MG63 (cell line): ENCODE data around the gene FBXO30. TPM values are rescaled to one million over a fixed set of nuclear protein-coding genes. Genes with fewer than 3 reads are reported as not detected.

Experiments used
- DNase-seq: peaks from one replicate; pipeline ENCODE4 v3.0.0-alpha.2; 2020
- H3K27me3 ChIP-seq: fragments of 250-450 bp; sonication (Bioruptor Pico); 2 replicates; pipeline ENCODE4 v1.5.1; 2020; ENCODE audit warnings: mild to moderate bottlenecking, moderate library complexity
- H3K36me3 ChIP-seq: fragments of 250-450 bp; sonication (Bioruptor Pico); 2 replicates; pipeline ENCODE4 v1.5.1; 2020; ENCODE audit warnings: mild to moderate bottlenecking, moderate library complexity
- H3K4me3 ChIP-seq: fragments of 250-450 bp; sonication (Bioruptor Pico); 2 replicates; pipeline ENCODE4 v1.5.1; 2020; ENCODE audit warnings: mild to moderate bottlenecking, moderate library complexity
- H3K9me3 ChIP-seq: fragments of 250-450 bp; sonication (Bioruptor Pico); 2 replicates; pipeline ENCODE4 v1.5.1; 2020; ENCODE audit warnings: mild to moderate bottlenecking, moderate library complexity
- total RNA-seq: library from RNA; depleted of rRNA; stranded (reverse); fragments of >200 nt; shearing (Covaris generic); gene quantifications from 2 replicates; pipeline ENCODE4 v1.2.3, GENCODE V29; 2014; ENCODE audit warnings: low replicate concordance

FBXO30 gene
- total RNA-seq, 1 experiment from 2014 or later = 4.1 TPM

DNA sequence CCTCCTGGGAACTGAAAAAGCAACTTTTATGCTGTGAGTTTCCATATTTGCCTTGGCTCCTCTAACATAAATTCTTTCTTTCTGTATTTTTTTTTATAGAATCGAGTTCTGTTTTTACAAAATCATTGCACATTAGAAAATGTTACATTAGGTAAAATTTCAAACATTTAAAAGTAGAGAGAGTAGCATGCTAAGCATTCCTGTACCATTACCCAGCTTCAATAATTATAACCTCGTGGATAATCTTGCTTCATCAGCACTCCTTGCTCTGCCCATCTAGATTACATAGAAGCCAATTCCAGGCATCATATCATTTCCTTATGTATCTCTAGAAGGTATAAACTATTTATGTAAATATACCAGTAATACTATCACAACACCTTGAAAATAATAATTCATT, 15.4 kb upstream of the FBXO30 start:
- Histone ChIP-seq H3K9me3 (no peaks in the 10 kb centered on the region), H3K27me3 (no peaks in the 10 kb centered on the region), H3K36me3 (no peaks in the 10 kb centered on the region), H3K4me3 (no peak overlapping the region)
- DNase-seq = no peak

DNA sequence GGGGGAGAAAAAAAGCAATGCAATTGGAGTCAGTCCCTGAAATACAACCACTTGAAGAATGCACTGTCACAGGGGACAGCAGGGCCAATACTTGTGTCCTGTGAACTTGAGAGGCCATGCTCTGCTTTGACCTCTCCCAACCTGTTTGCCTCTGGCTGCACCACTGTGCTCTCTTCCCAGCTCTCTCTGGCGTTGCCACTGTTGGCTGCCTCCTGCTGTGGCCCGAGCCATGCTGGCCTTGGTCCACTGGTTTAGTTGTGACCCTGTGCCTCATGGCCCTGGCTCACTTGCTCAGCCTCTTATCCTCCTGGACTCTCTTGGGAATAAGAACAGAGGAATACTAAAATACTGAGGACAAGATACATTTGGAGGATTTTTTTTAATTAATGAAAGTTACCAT, 14.5 kb upstream of the FBXO30 start:
- H3K27me3 ChIP-seq = no peaks in the 10 kb centered on the region
- no peaks in the 10 kb centered on the region for H3K36me3 ChIP-seq
- no peak for DNase-seq
- no peak overlapping the region for H3K4me3 ChIP-seq
- no peaks in the 10 kb centered on the region for H3K9me3 ChIP-seq

DNA sequence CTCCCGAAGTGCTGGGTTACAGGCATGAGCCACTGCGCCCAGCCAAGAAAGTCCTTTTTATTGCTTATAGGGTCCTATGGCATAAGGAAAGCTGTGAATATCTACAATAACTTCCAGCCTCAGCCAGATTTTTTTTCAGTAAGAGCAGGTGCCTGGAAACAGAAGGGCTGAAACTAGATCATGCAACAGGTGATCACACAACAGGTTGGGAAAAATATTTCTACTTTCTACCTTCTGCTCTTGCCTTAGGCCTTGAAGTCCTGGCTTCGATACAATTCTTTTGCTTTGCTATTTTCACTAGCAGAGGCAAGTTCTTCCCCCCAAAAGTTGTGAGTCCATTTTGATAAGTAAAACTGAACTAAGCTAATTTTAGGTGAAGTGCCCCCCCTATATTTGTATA, 9.7 kb upstream of the FBXO30 start:
- H3K36me3 ChIP-seq = no peaks in the 10 kb centered on the region
- no peak overlapping the region for H3K4me3 ChIP-seq
- no peaks in the 10 kb centered on the region for H3K9me3 ChIP-seq
- DNase-seq = no peak
- no peaks in the 10 kb centered on the region for H3K27me3 ChIP-seq

DNA sequence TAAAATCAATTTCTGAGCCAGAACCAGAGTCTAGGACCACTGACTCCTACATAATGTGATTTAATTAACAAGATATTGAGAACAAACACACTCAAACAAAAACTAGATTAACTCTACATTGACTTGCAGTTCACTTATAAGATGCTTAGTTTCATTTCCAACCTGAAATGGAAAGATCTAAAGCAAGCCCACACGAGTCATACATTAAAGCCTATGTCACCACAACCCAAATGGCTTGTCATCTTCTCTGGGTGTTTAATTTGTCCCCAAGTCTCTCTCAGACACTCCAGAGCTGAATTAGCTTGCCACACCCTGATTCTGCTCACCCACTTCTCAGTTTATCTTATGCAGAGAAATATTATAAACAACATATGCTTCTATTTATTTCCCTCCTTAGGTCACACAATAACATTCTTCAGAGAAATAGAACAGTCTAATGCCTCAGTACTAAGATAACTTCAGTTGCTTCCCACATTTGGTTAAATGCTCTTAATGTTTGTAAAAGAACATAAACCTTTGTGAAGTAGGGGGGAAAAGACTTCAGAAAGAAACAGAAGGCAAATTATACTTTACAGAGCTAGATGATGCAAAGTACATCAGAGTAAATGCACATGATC, 8.8 kb upstream of the FBXO30 start:
- H3K36me3 ChIP-seq = no peaks in the 10 kb centered on the region
- no peak for DNase-seq
- H3K9me3 ChIP-seq = no peaks in the 10 kb centered on the region
- no peaks in the 10 kb centered on the region for H3K27me3 ChIP-seq
- H3K4me3 ChIP-seq = no peak overlapping the region

DNA sequence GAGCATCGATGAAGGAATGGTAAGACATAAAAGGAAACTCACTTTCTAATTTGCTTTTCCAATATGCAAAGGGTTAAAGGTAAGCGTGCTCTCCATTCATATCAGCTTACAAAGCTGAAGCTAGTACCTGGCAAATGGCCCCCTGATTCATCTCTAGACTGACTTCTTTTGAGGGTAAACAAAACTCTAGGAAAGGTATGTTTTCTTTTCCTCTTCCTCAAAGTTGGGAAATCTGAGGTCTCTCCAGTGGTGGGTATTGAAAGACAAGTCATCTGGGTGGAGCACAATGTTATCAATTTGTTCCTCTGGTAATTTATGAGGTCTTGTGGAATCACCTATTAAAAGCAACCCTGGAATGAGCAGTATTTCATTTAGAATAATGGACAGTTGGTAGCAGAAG, 7.9 kb upstream of the FBXO30 start:
- Histone ChIP-seq H3K36me3 (no peaks in the 10 kb centered on the region), H3K4me3 (no peak overlapping the region), H3K27me3 (no peaks in the 10 kb centered on the region), H3K9me3 (no peaks in the 10 kb centered on the region)
- no peak for DNase-seq

DNA sequence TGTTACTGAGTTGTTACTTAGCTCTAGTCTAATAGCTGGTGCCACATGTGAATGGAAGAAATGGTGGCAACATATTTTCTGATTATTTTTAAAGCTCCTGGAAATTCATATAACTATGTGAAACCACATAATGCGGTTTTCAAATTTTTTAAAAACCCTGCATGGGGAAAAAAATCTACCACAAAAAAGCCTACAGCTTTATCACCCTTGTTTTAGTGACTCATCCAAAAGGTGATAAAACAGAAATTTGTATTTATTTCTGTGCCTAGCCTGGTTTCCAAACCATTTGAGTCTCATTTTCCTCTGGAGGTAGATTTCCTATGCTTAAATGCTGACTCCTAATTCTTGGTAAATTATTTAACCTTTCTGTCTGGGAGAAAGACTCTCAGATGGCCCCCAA, 5.4 kb upstream of the FBXO30 start:
- H3K36me3 ChIP-seq = no peaks in the 10 kb centered on the region
- no peaks in the 10 kb centered on the region for H3K9me3 ChIP-seq
- H3K4me3 ChIP-seq = no peak overlapping the region
- H3K27me3 ChIP-seq = no peaks in the 10 kb centered on the region
- DNase-seq = no peak

DNA sequence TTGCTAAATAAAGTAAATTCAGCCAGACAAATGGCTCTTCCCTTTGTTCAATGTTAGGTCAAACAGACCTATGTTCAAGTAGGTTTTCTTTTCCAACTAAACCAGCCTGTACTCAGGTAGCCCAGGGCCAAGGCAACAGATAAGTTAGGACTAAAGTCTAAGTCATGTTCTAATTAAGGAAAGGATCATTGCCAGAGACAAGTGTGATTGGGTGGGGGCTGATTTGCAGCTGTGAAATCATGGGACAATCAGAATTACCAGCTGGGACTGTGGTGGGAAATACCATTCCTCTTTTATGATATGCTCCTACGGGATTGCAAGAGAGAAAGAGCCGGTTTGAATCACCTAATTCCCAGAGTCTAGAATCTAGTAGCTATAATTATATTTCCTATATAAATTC, 4.2 kb upstream of the FBXO30 start:
- Histone ChIP-seq H3K27me3 (no peaks in the 10 kb centered on the region), H3K9me3 (no peaks in the 10 kb centered on the region), H3K36me3 (no peaks in the 10 kb centered on the region), H3K4me3 (no peak overlapping the region)
- DNase-seq = no peak

DNA sequence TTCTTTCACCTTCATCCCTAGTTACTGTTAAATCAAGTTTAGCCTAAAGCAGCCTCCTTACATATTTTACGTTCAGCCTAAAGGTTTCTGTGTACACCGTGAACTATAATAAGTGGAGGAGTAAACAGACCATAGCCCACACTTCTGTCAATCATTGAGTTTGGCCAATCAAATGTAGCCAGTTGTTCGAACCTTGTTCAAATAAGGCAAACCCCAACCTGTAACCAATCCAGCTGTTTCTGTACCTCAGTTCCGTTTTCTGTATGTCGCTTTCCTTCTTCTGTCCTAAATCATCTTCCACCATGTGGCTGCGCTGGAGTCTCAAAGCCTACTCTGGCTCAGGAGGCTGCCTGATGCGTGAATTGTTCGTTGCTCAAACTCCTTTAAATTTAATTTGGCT, 1.8 kb upstream of the FBXO30 start:
- H3K4me3 ChIP-seq = no peak overlapping the region
- DNase-seq = no peak
- no peaks in the 10 kb centered on the region for H3K9me3 ChIP-seq
- no peaks in the 10 kb centered on the region for H3K27me3 ChIP-seq
- H3K36me3 ChIP-seq = no peaks in the 10 kb centered on the region

DNA sequence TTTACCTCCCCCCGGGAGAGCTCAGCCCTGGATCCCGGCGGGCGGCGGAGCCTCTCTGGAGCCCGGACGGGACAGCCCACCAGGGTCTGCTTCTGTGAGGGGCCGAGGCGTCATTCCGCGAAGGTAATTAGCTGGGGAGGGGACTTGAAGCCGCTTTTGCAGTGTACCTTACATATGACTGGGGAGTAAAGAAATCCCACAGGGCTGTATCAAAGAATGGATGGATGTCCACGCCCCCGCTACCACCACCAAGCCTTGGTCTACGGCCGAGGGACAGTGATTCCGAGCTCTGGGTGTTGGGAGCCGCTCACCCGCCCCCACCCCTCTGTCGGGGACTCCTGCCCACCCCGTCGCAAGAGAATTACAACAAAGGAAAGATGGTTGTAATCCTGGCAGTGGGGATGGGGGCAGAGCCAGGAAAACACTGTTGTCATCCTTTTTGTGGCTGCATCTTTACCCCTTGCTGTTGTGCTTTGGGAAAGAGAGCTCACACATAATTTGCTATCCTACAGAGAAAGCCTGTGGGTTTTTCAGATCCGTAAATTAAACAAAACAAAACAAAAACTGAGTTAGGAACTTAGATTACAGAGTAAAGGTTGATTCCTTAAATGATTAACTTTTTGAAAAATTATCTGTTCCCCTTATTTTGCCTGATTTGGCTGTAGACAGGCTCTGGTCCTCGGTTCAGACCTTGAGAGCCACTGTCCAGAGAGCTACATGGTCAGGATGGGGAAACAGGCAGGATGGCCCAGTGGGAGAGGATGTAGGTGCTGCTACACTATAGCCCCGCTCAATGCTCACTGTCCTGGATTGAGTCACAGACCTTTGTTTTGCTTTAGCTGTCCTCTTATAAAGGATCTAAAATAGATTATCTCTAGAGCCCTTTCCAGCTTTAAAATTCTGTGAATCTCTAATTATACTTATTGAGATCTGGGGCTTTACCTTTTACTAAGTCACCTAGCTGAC, 997 bp upstream of the FBXO30 start:
- H3K4me3 ChIP-seq = peak overlapping the region; percentile 69
- no peaks in the 10 kb centered on the region for H3K9me3 ChIP-seq
- no peaks in the 10 kb centered on the region for H3K27me3 ChIP-seq
- DNase-seq = peak; percentile 47
- peaks cover 5% of the 10 kb centered on the region for H3K36me3 ChIP-seq

DNA sequence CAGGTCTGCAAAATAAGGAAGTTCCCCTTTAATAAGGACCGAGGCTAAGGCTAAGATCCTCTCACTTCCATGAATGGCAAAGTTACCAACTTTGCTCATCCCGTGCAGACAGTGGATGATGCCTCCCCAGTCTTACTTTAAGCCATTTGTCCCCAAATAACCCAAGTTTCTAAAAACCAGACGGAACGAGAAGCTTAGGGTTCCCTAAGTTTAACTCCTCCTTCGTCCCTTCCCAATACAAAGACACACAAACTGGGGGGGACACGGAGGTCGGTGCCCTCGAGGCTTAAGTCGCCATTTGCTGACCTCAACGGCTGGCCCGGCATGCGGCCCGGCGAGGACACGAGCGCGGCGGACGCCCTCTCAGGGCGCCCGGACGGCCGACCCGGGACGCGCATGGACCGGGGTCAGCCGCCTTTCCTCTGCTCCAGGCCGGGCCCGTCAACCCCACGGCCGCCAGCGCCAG, 527 bp downstream of the FBXO30 start:
- DNase-seq = peak; percentile 41
- no peaks in the 10 kb centered on the region for H3K9me3 ChIP-seq
- H3K4me3 ChIP-seq = peak overlapping the region; percentile 69
- no peaks in the 10 kb centered on the region for H3K27me3 ChIP-seq
- H3K36me3 ChIP-seq = peaks cover 7% of the 10 kb centered on the region

DNA sequence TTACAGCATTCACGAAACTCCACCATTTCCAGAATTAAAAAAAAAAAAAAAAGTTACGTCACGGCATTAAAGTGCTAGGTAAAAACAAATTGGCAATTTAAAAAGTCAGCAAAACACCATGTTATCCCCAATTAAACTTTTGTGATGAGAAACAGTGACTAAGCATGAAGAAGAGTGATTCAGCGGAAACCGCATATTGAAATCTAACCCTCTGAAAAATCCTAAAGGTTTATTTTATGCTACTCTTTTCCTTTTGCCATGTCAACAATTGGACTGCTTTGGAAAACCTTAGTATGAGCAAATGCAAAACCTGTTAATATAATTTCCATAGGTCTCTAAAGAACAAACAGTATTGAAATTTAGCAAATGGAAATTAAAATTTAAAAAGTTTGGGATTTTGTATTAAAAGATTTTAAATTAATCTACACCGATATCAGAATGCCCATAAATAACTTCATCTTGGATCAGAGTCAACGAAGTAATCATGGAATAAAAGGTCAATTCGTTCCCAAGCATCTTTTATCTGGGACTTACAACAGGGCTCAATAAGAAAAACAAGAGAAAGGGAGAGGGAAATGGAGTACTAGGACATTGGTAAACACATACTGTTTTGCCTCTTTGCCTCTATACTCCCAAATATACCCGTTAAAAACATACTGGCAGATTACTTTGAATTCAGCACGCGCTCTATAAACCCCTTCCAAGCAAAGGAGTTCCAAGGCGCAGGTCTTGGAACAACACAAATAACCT, 1.1 kb downstream of the FBXO30 start:
- H3K27me3 ChIP-seq = no peaks in the 10 kb centered on the region
- peak overlapping the region; percentile 69 for H3K4me3 ChIP-seq
- DNase-seq = no peak
- H3K36me3 ChIP-seq = peaks cover 7% of the 10 kb centered on the region
- no peaks in the 10 kb centered on the region for H3K9me3 ChIP-seq

DNA sequence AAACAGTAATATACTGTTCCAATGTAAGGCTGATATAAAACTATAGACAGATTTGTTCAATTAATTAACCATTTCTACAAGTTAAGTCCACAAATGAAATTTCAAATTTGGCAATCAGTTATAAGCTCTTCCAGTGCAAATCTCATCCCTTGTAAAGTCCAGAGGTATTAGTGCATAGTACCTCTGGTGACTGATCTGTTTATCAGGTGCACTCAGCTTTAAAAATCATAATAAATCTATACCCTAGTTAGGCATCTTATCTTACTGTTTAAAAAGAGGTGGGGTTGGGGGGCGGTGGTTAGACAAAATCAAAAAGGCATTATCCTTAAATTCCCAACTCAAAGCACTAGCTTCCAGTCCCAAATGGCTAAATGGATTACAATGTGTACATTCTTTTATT, 2.9 kb downstream of the FBXO30 start:
- Histone ChIP-seq H3K27me3 (no peaks in the 10 kb centered on the region), H3K36me3 (peaks cover 13% of the 10 kb centered on the region), H3K9me3 (no peaks in the 10 kb centered on the region), H3K4me3 (no peak overlapping the region)
- DNase-seq = no peak

DNA sequence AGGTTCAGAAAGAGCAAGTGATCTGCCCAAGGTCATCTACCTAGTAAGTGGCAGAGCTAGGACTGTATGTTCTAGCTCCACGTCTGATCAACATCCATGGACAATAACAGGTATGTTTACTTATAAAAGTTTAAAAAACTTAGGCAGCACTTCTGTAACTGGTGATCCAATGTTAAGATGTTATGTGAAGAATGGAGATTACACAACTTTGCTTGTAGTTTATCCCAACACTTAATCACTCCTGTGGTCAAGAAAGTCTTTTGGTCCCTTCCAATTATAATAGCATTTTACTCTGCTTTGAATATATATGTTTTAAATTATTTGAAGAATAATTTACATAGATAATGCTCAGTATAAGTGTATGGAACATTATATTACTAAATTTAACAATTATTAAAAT, 4.8 kb downstream of the FBXO30 start:
- no peak for DNase-seq
- H3K36me3 ChIP-seq = peaks cover 29% of the 10 kb centered on the region
- no peaks in the 10 kb centered on the region for H3K27me3 ChIP-seq
- no peak overlapping the region for H3K4me3 ChIP-seq
- no peaks in the 10 kb centered on the region for H3K9me3 ChIP-seq

DNA sequence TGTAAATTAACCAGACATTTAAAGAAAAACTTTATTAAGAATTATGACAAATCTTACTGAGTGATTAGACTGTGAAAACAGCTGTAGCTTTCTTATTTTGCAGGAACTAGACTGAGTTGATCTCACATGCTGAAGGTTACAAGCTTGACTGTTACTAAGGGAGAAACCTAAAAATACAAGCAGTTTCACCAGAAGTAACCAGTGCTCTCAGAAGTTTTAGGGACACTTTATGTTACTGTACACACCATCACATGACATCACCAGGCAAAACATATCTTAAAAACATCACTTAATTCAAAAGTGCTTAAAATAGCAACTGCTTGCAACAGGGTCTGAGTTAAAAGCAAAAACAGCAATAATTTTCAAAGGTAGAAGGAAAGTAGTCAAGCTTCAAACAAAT, 5.4 kb downstream of the FBXO30 start:
- H3K27me3 ChIP-seq = no peaks in the 10 kb centered on the region
- peaks cover 35% of the 10 kb centered on the region for H3K36me3 ChIP-seq
- no peak for DNase-seq
- H3K4me3 ChIP-seq = no peak overlapping the region
- no peaks in the 10 kb centered on the region for H3K9me3 ChIP-seq

DNA sequence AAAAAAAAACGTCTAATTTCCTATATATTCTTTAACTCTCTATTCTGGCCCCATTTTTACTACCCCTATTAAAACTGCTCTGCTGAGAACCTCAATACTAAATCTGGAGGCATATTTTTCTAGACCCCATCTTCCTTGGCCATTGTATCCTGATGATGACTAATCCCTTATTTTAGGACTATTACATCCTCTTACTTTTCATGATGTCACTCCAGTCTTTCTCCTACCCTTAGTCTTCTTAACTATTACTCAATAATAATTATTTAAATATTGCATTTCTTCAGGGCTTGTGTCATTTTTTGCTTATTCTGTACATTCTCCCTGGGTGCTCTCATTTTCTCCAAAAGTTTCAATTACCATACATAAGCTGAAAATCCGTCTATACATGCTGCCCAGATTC, 6.4 kb downstream of the FBXO30 start:
- no peak for DNase-seq
- no peak overlapping the region for H3K4me3 ChIP-seq
- peaks cover 45% of the 10 kb centered on the region for H3K36me3 ChIP-seq
- no peaks in the 10 kb centered on the region for H3K27me3 ChIP-seq
- H3K9me3 ChIP-seq = no peaks in the 10 kb centered on the region

DNA sequence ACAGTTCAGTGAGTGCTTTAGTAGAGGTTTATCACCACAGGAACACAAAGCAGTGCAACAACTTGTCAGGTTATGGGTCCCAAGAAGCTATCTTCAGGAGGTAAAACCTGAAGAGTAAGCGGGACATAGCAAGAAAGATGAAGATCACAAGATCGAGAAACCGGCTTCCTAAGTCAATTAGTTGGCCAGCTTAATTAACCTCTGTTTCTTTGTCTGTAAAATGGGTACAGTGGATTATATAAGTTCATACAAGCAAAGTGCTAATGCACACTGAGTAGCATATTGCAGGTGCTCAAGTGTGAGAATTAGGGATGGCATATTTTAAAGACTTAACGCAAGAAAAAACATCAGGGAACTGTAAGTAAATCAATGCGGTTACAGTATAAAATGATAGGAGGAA, 12.5 kb downstream of the FBXO30 start:
- no peak for DNase-seq
- H3K36me3 ChIP-seq = peaks cover 65% of the 10 kb centered on the region
- no peaks in the 10 kb centered on the region for H3K9me3 ChIP-seq
- no peak overlapping the region for H3K4me3 ChIP-seq
- H3K27me3 ChIP-seq = no peaks in the 10 kb centered on the region

DNA sequence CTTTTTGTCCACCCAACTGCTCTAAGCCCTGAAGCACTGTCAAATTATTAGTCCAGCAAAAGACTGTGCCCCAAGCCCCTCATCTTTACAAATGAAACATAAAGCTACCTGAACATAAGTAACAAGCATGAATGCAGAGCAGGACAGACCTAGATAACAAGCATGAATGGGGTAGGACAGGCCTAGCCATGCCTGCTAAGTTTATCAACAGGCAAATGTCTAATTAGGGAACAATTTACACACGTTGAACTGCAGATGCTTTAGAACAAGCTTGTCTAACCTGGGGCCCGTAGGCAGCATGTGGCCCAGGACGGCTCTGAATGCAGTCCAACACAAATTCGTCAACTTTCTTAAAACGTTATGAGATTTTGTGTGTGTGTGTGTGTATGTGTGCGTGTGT, 13.6 kb downstream of the FBXO30 start:
- H3K9me3 ChIP-seq = no peaks in the 10 kb centered on the region
- DNase-seq = no peak
- H3K4me3 ChIP-seq = no peak overlapping the region
- H3K36me3 ChIP-seq = peaks cover 56% of the 10 kb centered on the region
- H3K27me3 ChIP-seq = no peaks in the 10 kb centered on the region
